GM18870 (cell line): ENCODE results near the gene ASB11.
"Not testable (repeated sequence)": the region's sequence is repeated elsewhere in the genome, so short reads cannot be mapped to it uniquely, and the experiment has no call there.

ENCODE experiments used
- ATAC-seq: cut with Tn5 transposase; IDR thresholded peaks from one replicate; pipeline ENCODE4 v1.9.1; 2021; ENCODE audit warnings: moderate library complexity; ENCODE audit not compliant: unreplicated experiment

The ASB11 gene

GRCh38 chrX:15310117-15310516, 5.3 kb downstream of the ASB11 start:
- ATAC-seq = no peak

- not testable (repeated sequence) for ATAC-seq
Observed at GRCh38 chrX:15305899-15306298, 9.5 kb downstream of the ASB11 start.

GRCh38 chrX:15301924-15302323, 13.5 kb downstream of the ASB11 start:
- peak; percentile 63 for ATAC-seq

GRCh38 chrX:15299941-15300851, 15.2 kb downstream of the ASB11 start:
- ATAC-seq = no peak

GRCh38 chrX:15298780-15299179, 16.7 kb downstream of the ASB11 start:
- ATAC-seq = no peak

GRCh38 chrX:15298201-15298600, 17.2 kb downstream of the ASB11 start:
- no peak for ATAC-seq

- no peak for ATAC-seq
Observed at GRCh38 chrX:15293451-15293850, 22.0 kb downstream of the ASB11 start.

GRCh38 chrX:15292861-15293260, 22.6 kb downstream of the ASB11 start:
- ATAC-seq = no peak

GRCh38 chrX:15277604-15278003, 37.8 kb downstream of the ASB11 start:
- no peak for ATAC-seq

- ATAC-seq = no peak
Observed at GRCh38 chrX:15274946-15275345, 40.5 kb downstream of the ASB11 start.

GRCh38 chrX:15273275-15273674, 42.2 kb downstream of the ASB11 start:
- ATAC-seq = not testable (repeated sequence)

GRCh38 chrX:15271757-15272156, 43.7 kb downstream of the ASB11 start:
- ATAC-seq = no peak

- peak; percentile 48 for ATAC-seq
Observed at GRCh38 chrX:15269618-15270521, 45.6 kb downstream of the ASB11 start, which contains the start of gene ASB9. TSS of gene ASB9 (minus strand) at chrX:15270083. CDS start at chrX:15269874, 209 bp downstream.

GRCh38 chrX:15269120-15269519, 46.3 kb downstream of the ASB11 start:
- ATAC-seq = no peak

GRCh38 chrX:15254852-15255251, 60.6 kb downstream of the ASB11 start:
- ATAC-seq = no peak

- no peak for ATAC-seq
Observed at GRCh38 chrX:15245896-15246295, 69.5 kb downstream of the ASB11 start.

GRCh38 chrX:15244421-15244820, 71.0 kb downstream of the ASB11 start:
- no peak for ATAC-seq

GRCh38 chrX:15242899-15243555, 72.4 kb downstream of the ASB11 start:
- ATAC-seq = no peak

GRCh38 chrX:15241301-15241700, 74.1 kb downstream of the ASB11 start:
- no peak for ATAC-seq

GRCh38 chrX:15240414-15240813, 75.0 kb downstream of the ASB11 start:
- no peak for ATAC-seq

GRCh38 chrX:15236146-15236545, 79.3 kb downstream of the ASB11 start:
- ATAC-seq = no peak
